B cell (primary cell): Measurements from ENCODE around the gene CDCA5. TPM values are rescaled to one million over a fixed set of nuclear protein-coding genes. Genes with fewer than 3 reads are reported as not detected.

Source experiments
- ATAC-seq: fragments of 200-7000 bp; cut with Tn5 transposase; one replicate; pipeline ENCODE4 v1.10.0; 2021; ENCODE audit warnings: low read depth, mild to moderate bottlenecking, moderate number of reproducible peaks, moderate library complexity
- CTCF ChIA-PET: fragments of 350-600 bp; sonication (Branson Sonifier 250); formaldehyde crosslinking; loops from one replicate; lab custom pipeline; 2021; ENCODE audit warnings: antibody characterized with exemption, inconsistent platforms; lab: Charles Lee
- POLR2A ChIA-PET: fragments of 350-600 bp; sonication (Branson Sonifier 250); formaldehyde crosslinking; loops from one replicate; lab custom pipeline; 2021; ENCODE audit warnings: antibody characterized with exemption; lab: Charles Lee
- DNase-seq: peaks from one replicate; pipeline ENCODE4 v3.0.0; 2013
- H2AFZ ChIP-seq: 2 replicates; pipeline ENCODE4 v1.6.1; 2012; ENCODE audit warnings: mild to moderate bottlenecking, low read depth, low read length; ENCODE audit not compliant: insufficient read depth, poor library complexity, severe bottlenecking
- H3K27ac ChIP-seq, 2 donors: 1 replicate in 1 of 2; 2 replicates in 1 of 2; pipeline ENCODE4 v1.5.1; 2012 to 2013; ENCODE audit warnings: low read length in 2 of 2, mild to moderate bottlenecking in 2 of 2, moderate library complexity in 1 of 2
- H3K27me3 ChIP-seq, 4 experiments: fragments of 200-600 bp in 1 of 4; sonication (generic) in 1 of 4; replicated peaks in 1 of 4; 1 replicate in 2 of 4; 2 replicates in 2 of 4; pipeline versions ENCODE4 v1.6.1 to v1.7.0; 2013 to 2016; ENCODE audit warnings: low read length in 3 of 4, mild to moderate bottlenecking in 2 of 4, mixed read lengths in 1 of 4, moderate library complexity in 1 of 4; ENCODE audit not compliant: insufficient read depth in 4 of 4, control insufficient read depth in 3 of 4; ENCODE audit errors: control extremely low read depth in 1 of 4
- H3K36me3 ChIP-seq, 2 experiments: replicated peaks in 1 of 2; 1 replicate in 1 of 2; 2 replicates in 1 of 2; pipeline versions ENCODE4 v1.6.1 to v1.7.1; 2013; ENCODE audit warnings: low read length in 1 of 2; ENCODE audit not compliant: insufficient read depth in 2 of 2, control insufficient read depth in 1 of 2; ENCODE audit errors: control extremely low read depth in 1 of 2, extremely low read depth in 1 of 2
- H3K4me1 ChIP-seq, 2 donors: fragments of 200-600 bp in 1 of 2; sonication (generic) in 1 of 2; 1 replicate in 1 of 2; 2 replicates in 1 of 2; pipeline versions ENCODE4 v1.5.1 to v1.6.1; 2013 to 2017; ENCODE audit warnings: low read length in 2 of 2; ENCODE audit not compliant: control insufficient read depth in 2 of 2, insufficient read depth in 2 of 2
- H3K4me2 ChIP-seq: replicated peaks from 2 replicates; pipeline ENCODE3; 2012; ENCODE audit warnings: mild to moderate bottlenecking, low read depth, low read length; ENCODE audit not compliant: poor library complexity, severe bottlenecking
- H3K4me3 ChIP-seq, 5 experiments: fragments of 200-600 bp in 1 of 5; sonication (generic) in 1 of 5; 1 replicate in 3 of 5; 2 replicates in 2 of 5; pipeline versions ENCODE4 v1.5.1 to v1.7.0; 2011 to 2016; ENCODE audit warnings: low read length in 4 of 5, mild to moderate bottlenecking in 4 of 5, low read depth in 2 of 5, control low read depth in 1 of 5, moderate library complexity in 1 of 5; ENCODE audit not compliant: insufficient read depth in 1 of 5; ENCODE audit errors: control extremely low read depth in 1 of 5, extremely low read depth in 1 of 5
- H3K79me2 ChIP-seq: fragments of 200-600 bp; sonication (generic); one replicate; pipeline ENCODE4 v1.6.0; 2016; ENCODE audit warnings: low read length; ENCODE audit not compliant: control insufficient read depth, insufficient read depth
- H3K9ac ChIP-seq: fragments of 200-600 bp; sonication (generic); 2 replicates; pipeline ENCODE4 v1.6.1; 2017; ENCODE audit warnings: mild to moderate bottlenecking, low read length, moderate library complexity
- H3K9me3 ChIP-seq, 3 donors: one replicate each; pipeline versions ENCODE4 v1.6.1 to v1.7.1; 2013; ENCODE audit warnings: low read length in 2 of 3; ENCODE audit not compliant: control insufficient read depth in 2 of 3, insufficient read depth in 1 of 3; ENCODE audit errors: control extremely low read depth in 1 of 3
- H4K20me1 ChIP-seq: 2 replicates; pipeline ENCODE4 v1.6.0; 2012; ENCODE audit warnings: mild to moderate bottlenecking, low read length; ENCODE audit not compliant: insufficient read depth, control insufficient read depth, poor library complexity, severe bottlenecking
- H3K27ac Mint-ChIP-seq: one replicate; pipeline ENCODE4 v1.8.0; 2021; ENCODE audit warnings: mixed read lengths
- H3K27me3 Mint-ChIP-seq: one replicate; pipeline ENCODE4 v1.8.0; 2021; ENCODE audit warnings: mixed read lengths
- H3K4me1 Mint-ChIP-seq: one replicate; pipeline ENCODE4 v1.8.0; 2021; ENCODE audit warnings: mixed read lengths
- H3K4me3 Mint-ChIP-seq: one replicate; pipeline ENCODE4 v1.8.0; 2021; ENCODE audit warnings: mixed read lengths
- H3K9me3 Mint-ChIP-seq: one replicate; pipeline ENCODE4 v1.8.0; 2022; ENCODE audit warnings: mixed read lengths; ENCODE audit not compliant: insufficient read depth
- EZH2 ChIP-seq: IDR thresholded peaks from 2 replicates; pipeline ENCODE4 v1.6.1; 2012; ENCODE audit warnings: borderline replicate concordance, low read depth, mild to moderate bottlenecking, moderate library complexity, low read length; ENCODE audit not compliant: insufficient read depth, poor library complexity, severe bottlenecking
- WGBS: methylation state at CpG from one replicate; pipeline ENCODE4 v1.1.5; 2013; ENCODE audit warnings: missing lambda C conversion rate; ENCODE audit not compliant: insufficient coverage; 5-methylcytosine and 5-hydroxymethylcytosine counted together
- intact Hi-C: fragments of 100-400 bp; cut with micrococcal nuclease; formaldehyde crosslinking; loops from one replicate; pipeline ENCODE4 v1.10.0; 2022
- polyA plus RNA-seq: library from polyadenylated mRNA; depleted of rRNA; stranded (reverse); fragments of >200 nt; gene quantifications from 2 replicates; pipeline ENCODE4 v1.2.3, GENCODE V29; 2012
- total RNA-seq, 2 donors: library from RNA; stranded (reverse); fragments of 120-200 nt in 1 of 2; gene quantifications; 1 replicate in 1 of 2; 2 replicates in 1 of 2; pipeline versions ENCODE4 v1.2.3 to v1.2.4, GENCODE V29; 2013 to 2022
- TF ChIP-seq, protein P1 (sequence below): fragments of 200-600 bp; IDR thresholded peaks from one replicate; pipeline ENCODE4 v1.8.0; 2022; ENCODE audit warnings: antibody characterized with exemption, mild to moderate bottlenecking

Gene CDCA5
- total and polyA plus RNA-seq, 2 donors (not counting 1 experiment from before 2014, with no cell fraction given): 1.1 to 1.4 TPM

- intact Hi-C loops: no loop called here
- Histone ChIP-seq H3K9me3 (no peaks in the 10 kb centered on the region), H3K27ac (no peak overlapping the region), H3K9ac (no peak overlapping the region), H2AFZ (no peak overlapping the region), H3K4me1 (peaks cover 20 to 34% of the 10 kb centered on the region in 2 donors), H3K4me3 (no peak overlapping the region), H3K79me2 (peaks cover 43% of the 10 kb centered on the region), H4K20me1 (peaks cover 31% of the 10 kb centered on the region), H3K4me2 (no peak overlapping the region), H3K36me3 (peaks cover 0 to 40% of the 10 kb centered on the region in 2 experiments), H3K27me3 (no peaks in the 10 kb centered on the region)
- no peak for ATAC-seq
- no peak for TF ChIP-seq EZH2
- TF ChIP-seq, protein P1, sequence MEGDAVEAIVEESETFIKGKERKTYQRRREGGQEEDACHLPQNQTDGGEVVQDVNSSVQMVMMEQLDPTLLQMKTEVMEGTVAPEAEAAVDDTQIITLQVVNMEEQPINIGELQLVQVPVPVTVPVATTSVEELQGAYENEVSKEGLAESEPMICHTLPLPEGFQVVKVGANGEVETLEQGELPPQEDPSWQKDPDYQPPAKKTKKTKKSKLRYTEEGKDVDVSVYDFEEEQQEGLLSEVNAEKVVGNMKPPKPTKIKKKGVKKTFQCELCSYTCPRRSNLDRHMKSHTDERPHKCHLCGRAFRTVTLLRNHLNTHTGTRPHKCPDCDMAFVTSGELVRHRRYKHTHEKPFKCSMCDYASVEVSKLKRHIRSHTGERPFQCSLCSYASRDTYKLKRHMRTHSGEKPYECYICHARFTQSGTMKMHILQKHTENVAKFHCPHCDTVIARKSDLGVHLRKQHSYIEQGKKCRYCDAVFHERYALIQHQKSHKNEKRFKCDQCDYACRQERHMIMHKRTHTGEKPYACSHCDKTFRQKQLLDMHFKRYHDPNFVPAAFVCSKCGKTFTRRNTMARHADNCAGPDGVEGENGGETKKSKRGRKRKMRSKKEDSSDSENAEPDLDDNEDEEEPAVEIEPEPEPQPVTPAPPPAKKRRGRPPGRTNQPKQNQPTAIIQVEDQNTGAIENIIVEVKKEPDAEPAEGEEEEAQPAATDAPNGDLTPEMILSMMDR: no peak
- ChIA-PET CTCF (interaction anchor here (1.3 to 7.7 kb wide), 5 partner anchors 10 to 157 kb away, joined by 4 to 118 read pairs (median 47); partner anchors contain the start of genes CAPN1, FAU, MRPL49 and VPS51), POLR2A (interaction anchor here (1.0 to 3.6 kb wide), 2 partner anchors 9 to 13 kb away, joined by 4 to 26 read pairs; partner anchors contain the start of genes VPS51 and ZNHIT2)
- no peak overlapping the region for H3K4me3 Mint-ChIP-seq
- WGBS: 95% methylated on average over 38 of the region's 38 CpGs
- H3K27ac Mint-ChIP-seq: no peak overlapping the region
- no peak for DNase-seq
- H3K27me3 Mint-ChIP-seq: no peaks in the 10 kb centered on the region
- H3K4me1 Mint-ChIP-seq: peaks cover 34% of the 10 kb centered on the region
- H3K9me3 Mint-ChIP-seq: no peaks in the 10 kb centered on the region
Observed at GRCh38 chr11:65108469-65109123, 24.8 kb upstream of the CDCA5 start.
